Measurements from ENCODE around the gene BLTP3B.

The BLTP3B gene

GRCh38 chr12:100166232-100166631 lies 23.6 kb upstream of the BLTP3B start:
- no peaks in the 10 kb centered on the region for H3K36me3 ChIP-seq (ENCODE audit: insufficient read depth, low read length)
- no peak overlapping the region for H3K27ac ChIP-seq
- no peak for TF ChIP-seq FOXP2 (optimal IDR thresholded peaks at IDR 0.05; ENCODE audit: control extremely low read depth, extremely low read length, insufficient read depth)
- no peak for TF ChIP-seq EZH2 (IDR thresholded peaks at IDR 0.05)
- TF ChIP-seq POLR2AphosphoS5 (IDR thresholded peaks at IDR 0.05; ENCODE audit: borderline replicate concordance, low read depth, low read length), result no peak
- no peaks in the 10 kb centered on the region for H3K9me3 ChIP-seq (ENCODE audit: low read depth, low read length)
- no peak for DNase-seq (ENCODE audit: low read depth, low spot score)
- no peak overlapping the region for H3K4me3 ChIP-seq
- H3K9ac ChIP-seq (ENCODE audit: insufficient read length), result no peak overlapping the region

GRCh38 chr12:100165356-100165755 lies 22.7 kb upstream of the BLTP3B start:
- H3K36me3 ChIP-seq (ENCODE audit: insufficient read depth, low read length), result no peaks in the 10 kb centered on the region
- H3K27ac ChIP-seq, result no peak overlapping the region
- H3K9ac ChIP-seq (ENCODE audit: insufficient read length), result no peak overlapping the region
- H3K4me3 ChIP-seq, result no peak overlapping the region
- H3K9me3 ChIP-seq (ENCODE audit: low read depth, low read length), result no peaks in the 10 kb centered on the region
- no peak for DNase-seq (ENCODE audit: low read depth, low spot score)
- TF ChIP-seq FOXP2 (optimal IDR thresholded peaks at IDR 0.05; ENCODE audit: control extremely low read depth, extremely low read length, insufficient read depth) (no peak), EZH2 (IDR thresholded peaks at IDR 0.05) (no peak), POLR2AphosphoS5 (IDR thresholded peaks at IDR 0.05; ENCODE audit: borderline replicate concordance, low read depth, low read length) (no peak)

DNA sequence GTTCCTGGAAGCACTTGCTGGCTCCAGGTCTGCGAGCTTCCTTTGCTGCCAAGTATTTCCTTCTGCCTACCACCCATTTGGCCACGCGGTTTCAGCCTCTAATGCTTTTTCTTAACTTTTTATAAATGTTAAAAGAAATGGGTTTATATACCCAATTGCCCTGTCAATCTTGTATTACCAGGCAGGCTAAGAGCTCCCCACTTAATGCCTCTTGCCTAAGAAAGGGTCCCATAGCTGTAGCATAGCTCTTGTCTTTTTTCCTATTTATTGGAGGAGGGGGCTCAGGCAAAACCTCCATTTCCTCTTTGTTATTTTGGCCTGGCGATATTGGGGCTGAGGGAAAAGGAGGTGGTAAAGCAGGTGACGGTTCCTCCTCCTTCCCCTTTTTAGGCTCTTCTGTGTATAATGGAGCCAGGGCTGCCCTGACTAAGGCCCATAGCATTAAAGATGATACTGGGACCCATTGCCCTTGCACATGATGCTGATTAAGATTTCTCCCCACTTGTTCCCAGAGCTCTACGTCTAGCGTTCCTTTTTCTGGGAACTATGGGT lies 21.6 kb upstream of the BLTP3B start:
- Histone ChIP-seq H3K4me3 (peak overlapping the region; percentile 66), H3K27ac (no peak overlapping the region), H3K36me3 (ENCODE audit: insufficient read depth, low read length) (no peaks in the 10 kb centered on the region), H3K9ac (ENCODE audit: insufficient read length) (no peak overlapping the region), H3K9me3 (ENCODE audit: low read depth, low read length) (no peaks in the 10 kb centered on the region)
- TF ChIP-seq EZH2 (IDR thresholded peaks at IDR 0.05) (no peak), FOXP2 (optimal IDR thresholded peaks at IDR 0.05; ENCODE audit: control extremely low read depth, extremely low read length, insufficient read depth) (no peak), POLR2AphosphoS5 (IDR thresholded peaks at IDR 0.05; ENCODE audit: borderline replicate concordance, low read depth, low read length) (no peak; the same call in 1 of the 2 replicates)
- no peak for DNase-seq (ENCODE audit: low read depth, low spot score)

DNA sequence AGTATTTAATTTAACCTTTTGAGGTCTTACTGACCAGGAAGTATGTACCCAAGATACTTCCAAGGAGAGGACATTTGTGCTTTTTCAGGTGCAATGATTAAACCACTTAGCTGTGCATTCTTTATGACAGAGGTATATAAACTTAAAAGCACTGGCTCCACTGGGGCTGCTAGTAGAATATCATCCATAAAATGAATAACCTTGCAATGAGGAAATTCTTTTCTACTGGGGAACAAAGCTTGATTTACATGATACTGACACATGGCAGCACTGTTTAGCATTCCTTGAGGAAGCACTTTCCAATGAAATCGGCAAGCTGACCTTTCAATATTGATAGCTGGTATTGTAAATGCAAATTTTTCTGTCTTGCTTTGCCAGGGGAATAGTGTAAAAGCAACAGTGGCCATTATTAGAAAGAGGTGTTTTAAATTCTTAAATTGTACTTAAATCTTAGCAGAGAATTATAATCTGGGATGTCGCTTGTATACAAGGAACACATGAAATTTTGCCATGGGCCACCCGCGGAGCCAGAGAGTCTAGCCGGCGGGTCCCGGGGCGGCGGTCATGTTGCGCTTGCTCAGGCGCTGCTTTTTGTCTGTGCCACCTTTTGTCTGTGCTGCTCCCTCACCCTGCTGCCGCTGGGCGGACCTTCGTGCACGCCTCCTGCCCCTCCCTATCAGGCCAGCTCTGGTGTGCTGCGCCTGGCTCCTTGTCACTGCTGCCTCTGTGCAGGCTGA lies 20.9 kb upstream of the BLTP3B start:
- no peak overlapping the region for H3K27ac ChIP-seq
- no peaks in the 10 kb centered on the region for H3K36me3 ChIP-seq (ENCODE audit: insufficient read depth, low read length)
- no peak for DNase-seq (ENCODE audit: low read depth, low spot score)
- H3K9me3 ChIP-seq (ENCODE audit: low read depth, low read length), result no peaks in the 10 kb centered on the region
- peak overlapping the region; percentile 66 for H3K4me3 ChIP-seq
- no peak overlapping the region for H3K9ac ChIP-seq (ENCODE audit: insufficient read length)
- TF ChIP-seq FOXP2 (optimal IDR thresholded peaks at IDR 0.05; ENCODE audit: control extremely low read depth, extremely low read length, insufficient read depth), result no peak
- no peak; the same call in 1 of the 2 replicates for TF ChIP-seq POLR2AphosphoS5 (IDR thresholded peaks at IDR 0.05; ENCODE audit: borderline replicate concordance, low read depth, low read length)
- TF ChIP-seq EZH2 (IDR thresholded peaks at IDR 0.05), result no peak

DNA sequence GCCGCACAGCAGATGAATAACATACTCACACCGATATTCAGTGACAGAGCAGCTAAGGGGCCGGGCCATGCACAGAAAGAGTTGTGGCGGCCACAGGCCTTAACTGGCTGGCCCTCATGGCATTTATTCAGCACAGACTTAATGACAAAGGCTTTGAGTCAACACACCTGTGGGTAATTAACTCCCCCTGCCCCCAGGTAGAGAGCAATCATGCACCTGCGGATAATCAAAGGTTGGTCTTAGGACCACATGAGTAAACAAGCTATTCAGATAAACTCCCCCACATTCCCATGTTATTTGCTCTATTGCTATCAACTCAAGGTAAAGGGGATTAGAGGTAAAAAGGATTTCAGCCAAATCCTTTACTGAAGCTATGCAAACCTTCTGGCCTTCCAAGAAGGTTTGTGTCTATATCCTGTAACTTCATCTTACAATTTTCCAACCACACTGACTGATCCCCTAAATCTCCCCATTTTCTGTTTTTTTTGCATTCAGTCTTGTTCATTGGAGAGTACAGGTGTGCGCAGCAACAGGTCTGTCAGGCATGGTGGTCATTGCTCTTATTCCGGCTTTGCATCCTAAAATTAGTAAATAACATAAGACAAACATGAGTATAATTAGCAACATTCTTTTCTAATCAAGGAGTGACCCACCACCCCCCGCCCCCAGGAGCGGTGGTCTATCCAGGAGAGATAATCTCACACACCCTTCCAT lies 16.9 kb upstream of the BLTP3B start:
- no peak overlapping the region for H3K27ac ChIP-seq
- no peak overlapping the region for H3K4me3 ChIP-seq
- TF ChIP-seq POLR2AphosphoS5 (IDR thresholded peaks at IDR 0.05; ENCODE audit: borderline replicate concordance, low read depth, low read length) (no peak), EZH2 (IDR thresholded peaks at IDR 0.05) (no peak), FOXP2 (optimal IDR thresholded peaks at IDR 0.05; ENCODE audit: control extremely low read depth, extremely low read length, insufficient read depth) (no peak)
- no peak overlapping the region for H3K9ac ChIP-seq (ENCODE audit: insufficient read length)
- no peaks in the 10 kb centered on the region for H3K9me3 ChIP-seq (ENCODE audit: low read depth, low read length)
- no peak for DNase-seq (ENCODE audit: low read depth, low spot score)
- no peaks in the 10 kb centered on the region for H3K36me3 ChIP-seq (ENCODE audit: insufficient read depth, low read length)

DNA sequence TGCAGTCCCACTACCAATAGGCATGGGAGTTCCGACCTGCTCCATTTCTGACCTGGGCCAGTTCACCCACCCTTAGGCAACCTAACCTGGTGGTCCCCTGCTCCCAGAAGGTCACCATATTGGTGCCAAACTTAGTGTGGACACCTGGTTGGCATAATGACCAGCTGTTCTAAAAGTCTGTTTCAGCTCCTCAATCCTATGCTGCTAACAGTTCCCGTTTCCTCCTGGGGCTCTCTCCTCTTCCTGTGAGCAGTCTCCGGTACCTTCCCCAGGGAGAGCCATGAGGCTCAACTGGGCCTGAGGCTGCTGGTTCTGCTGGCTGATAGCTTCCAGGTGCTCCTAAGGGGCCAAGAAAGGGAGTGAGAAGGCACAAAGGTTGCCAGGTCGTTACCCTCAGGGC lies 15.9 kb upstream of the BLTP3B start:
- no peak for DNase-seq (ENCODE audit: low read depth, low spot score)
- no peak overlapping the region for H3K4me3 ChIP-seq
- no peak overlapping the region for H3K9ac ChIP-seq (ENCODE audit: insufficient read length)
- no peaks in the 10 kb centered on the region for H3K36me3 ChIP-seq (ENCODE audit: insufficient read depth, low read length)
- H3K27ac ChIP-seq, result no peak overlapping the region
- no peaks in the 10 kb centered on the region for H3K9me3 ChIP-seq (ENCODE audit: low read depth, low read length)
- TF ChIP-seq EZH2 (IDR thresholded peaks at IDR 0.05) (no peak), FOXP2 (optimal IDR thresholded peaks at IDR 0.05; ENCODE audit: control extremely low read depth, extremely low read length, insufficient read depth) (no peak), POLR2AphosphoS5 (IDR thresholded peaks at IDR 0.05; ENCODE audit: borderline replicate concordance, low read depth, low read length) (no peak)

- no peak overlapping the region for H3K9ac ChIP-seq (ENCODE audit: insufficient read length)
- no peak overlapping the region for H3K27ac ChIP-seq
- H3K4me3 ChIP-seq, result no peak overlapping the region
- TF ChIP-seq EZH2 (IDR thresholded peaks at IDR 0.05) (no peak), POLR2AphosphoS5 (IDR thresholded peaks at IDR 0.05; ENCODE audit: borderline replicate concordance, low read depth, low read length) (no peak), FOXP2 (optimal IDR thresholded peaks at IDR 0.05; ENCODE audit: control extremely low read depth, extremely low read length, insufficient read depth) (no peak)
- DNase-seq (ENCODE audit: low read depth, low spot score), result no peak
- H3K36me3 ChIP-seq (ENCODE audit: insufficient read depth, low read length), result no peaks in the 10 kb centered on the region
- no peaks in the 10 kb centered on the region for H3K9me3 ChIP-seq (ENCODE audit: low read depth, low read length)
Measured at GRCh38 chr12:100157427-100157821, 14.8 kb upstream of the BLTP3B start.

GRCh38 chr12:100156731-100157426 lies 14.2 kb upstream of the BLTP3B start:
- no peak overlapping the region for H3K9ac ChIP-seq (ENCODE audit: insufficient read length)
- no peaks in the 10 kb centered on the region for H3K36me3 ChIP-seq (ENCODE audit: insufficient read depth, low read length)
- no peak overlapping the region for H3K4me3 ChIP-seq
- TF ChIP-seq EZH2 (IDR thresholded peaks at IDR 0.05) (no peak), POLR2AphosphoS5 (IDR thresholded peaks at IDR 0.05; ENCODE audit: borderline replicate concordance, low read depth, low read length) (no peak), FOXP2 (optimal IDR thresholded peaks at IDR 0.05; ENCODE audit: control extremely low read depth, extremely low read length, insufficient read depth) (no peak)
- no peak overlapping the region for H3K27ac ChIP-seq
- H3K9me3 ChIP-seq (ENCODE audit: low read depth, low read length), result no peaks in the 10 kb centered on the region
- no peak for DNase-seq (ENCODE audit: low read depth, low spot score)

Data from SK-N-MC (cell line).